ENCODE measurements around the gene TMEM182. TPM values are rescaled to one million over a fixed set of nuclear protein-coding genes. Genes with fewer than 3 reads are reported as not detected.

TMEM182 gene, protein sequence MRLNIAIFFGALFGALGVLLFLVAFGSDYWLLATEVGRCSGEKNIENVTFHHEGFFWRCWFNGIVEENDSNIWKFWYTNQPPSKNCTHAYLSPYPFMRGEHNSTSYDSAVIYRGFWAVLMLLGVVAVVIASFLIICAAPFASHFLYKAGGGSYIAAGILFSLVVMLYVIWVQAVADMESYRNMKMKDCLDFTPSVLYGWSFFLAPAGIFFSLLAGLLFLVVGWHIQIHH
- total RNA-seq (1 to 10 TPM; 4.0 to 6.7 TPM), polyA plus RNA-seq (ENCODE audit: insufficient read length in 2 of 2) (1 to 10 TPM; 7.2 to 8.7 TPM)
- long read RNA-seq, donor 1, partial matches to known transcripts = 0 of 1 reads
- long read RNA-seq, donor 1, other reads (novel, unspliced or antisense) = 0 of 1 reads
- long read RNA-seq, donor 2, partial matches to known transcripts = 0 of 1 reads
- long read RNA-seq, donor 2, other reads (novel, unspliced or antisense) = 0 of 1 reads
- long read RNA-seq, donor 3, partial matches to known transcripts = 0 of 2 reads
- long read RNA-seq, donor 3, other reads (novel, unspliced or antisense) = 0 of 2 reads
- long read RNA-seq, donor 4, partial matches to known transcripts = 0 of 8 reads
- long read RNA-seq, donor 4, other reads (novel, unspliced or antisense) = 0 of 8 reads

DNA sequence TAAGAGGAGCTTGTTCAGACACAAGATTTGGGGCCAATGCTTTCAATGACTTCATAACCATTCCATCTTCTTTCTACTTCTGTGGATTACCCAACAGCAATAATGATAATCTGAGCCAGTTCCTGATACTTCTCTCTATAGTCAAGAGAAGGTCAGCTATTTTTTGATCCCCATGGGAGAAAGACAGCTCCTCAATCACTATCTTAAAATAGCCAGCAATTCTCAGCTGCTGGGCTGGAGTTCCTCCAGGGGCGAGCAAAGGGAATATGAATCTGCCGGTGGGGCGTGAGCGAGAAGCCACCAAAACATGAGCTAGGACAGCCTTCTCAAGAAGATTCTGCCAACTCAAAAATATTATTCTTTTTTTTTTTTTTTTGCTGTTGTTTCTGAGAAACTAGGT, at the start of gene TMEM182:
Gene TMEM182, plus strand, starts transcription at position 269 of the 400 bp plus-strand sequence. CDS start 187 bp downstream, outside the sequence.
- H3K4me1 ChIP-seq (ENCODE audit: control insufficient read depth, insufficient read depth, low read length) = no peaks in the 10 kb centered on the region
- H3K9me3 ChIP-seq (ENCODE audit: control insufficient read depth, insufficient read depth, low read length) = no peaks in the 10 kb centered on the region
- no peak within 1 kb of the TSS for H3K4me3 ChIP-seq (ENCODE audit: low read depth, low read length)
- no peaks in the 10 kb centered on the region for H3K36me3 ChIP-seq (ENCODE audit: control insufficient read depth, insufficient read depth, low read length)
- 100% methylated on average over 1 of the region's 4 CpGs for WGBS (ENCODE audit: insufficient coverage)
- no peaks in the 10 kb centered on the region for H3K27me3 ChIP-seq (ENCODE audit: control insufficient read depth, insufficient read depth, low read length)
- DNase-seq (ENCODE audit: low read depth in 4 of 6, low spot score in 6 of 6) = no peak
- no peak within 1 kb of the TSS for H3K27ac ChIP-seq (ENCODE audit: low read depth, low read length)

GRCh38 chr2:102717308-102718018, 44.4 kb upstream of the TMEM182 start:
- no peak overlapping the region for H3K4me3 ChIP-seq (ENCODE audit: low read depth, low read length)
- H3K36me3 ChIP-seq (ENCODE audit: control insufficient read depth, insufficient read depth, low read length) = peaks cover 24% of the 10 kb centered on the region
- H3K4me1 ChIP-seq (ENCODE audit: control insufficient read depth, insufficient read depth, low read length) = no peaks in the 10 kb centered on the region
- no peaks in the 10 kb centered on the region for H3K9me3 ChIP-seq (ENCODE audit: control insufficient read depth, insufficient read depth, low read length)
- DNase-seq (ENCODE audit: low read depth in 4 of 6, low spot score in 6 of 6) = no peak
- no peaks in the 10 kb centered on the region for H3K27me3 ChIP-seq (ENCODE audit: control insufficient read depth, insufficient read depth, low read length)
- 89% methylated on average over 1 of the region's 5 CpGs for WGBS (ENCODE audit: insufficient coverage)
- no peak overlapping the region for H3K27ac ChIP-seq (ENCODE audit: low read depth, low read length)

GRCh38 chr2:102718387-102719316, 43.2 kb upstream of the TMEM182 start:
- no peaks in the 10 kb centered on the region for H3K9me3 ChIP-seq (ENCODE audit: control insufficient read depth, insufficient read depth, low read length)
- H3K27me3 ChIP-seq (ENCODE audit: control insufficient read depth, insufficient read depth, low read length) = no peaks in the 10 kb centered on the region
- DNase-seq (ENCODE audit: low read depth in 4 of 6, low spot score in 6 of 6) = no peak
- 96% methylated on average over 23 of the region's 26 CpGs for WGBS (ENCODE audit: insufficient coverage)
- H3K4me1 ChIP-seq (ENCODE audit: control insufficient read depth, insufficient read depth, low read length) = no peaks in the 10 kb centered on the region
- H3K36me3 ChIP-seq (ENCODE audit: control insufficient read depth, insufficient read depth, low read length) = peaks cover 31% of the 10 kb centered on the region
- H3K4me3 ChIP-seq (ENCODE audit: low read depth, low read length) = no peak overlapping the region
- no peak overlapping the region for H3K27ac ChIP-seq (ENCODE audit: low read depth, low read length)

DNA sequence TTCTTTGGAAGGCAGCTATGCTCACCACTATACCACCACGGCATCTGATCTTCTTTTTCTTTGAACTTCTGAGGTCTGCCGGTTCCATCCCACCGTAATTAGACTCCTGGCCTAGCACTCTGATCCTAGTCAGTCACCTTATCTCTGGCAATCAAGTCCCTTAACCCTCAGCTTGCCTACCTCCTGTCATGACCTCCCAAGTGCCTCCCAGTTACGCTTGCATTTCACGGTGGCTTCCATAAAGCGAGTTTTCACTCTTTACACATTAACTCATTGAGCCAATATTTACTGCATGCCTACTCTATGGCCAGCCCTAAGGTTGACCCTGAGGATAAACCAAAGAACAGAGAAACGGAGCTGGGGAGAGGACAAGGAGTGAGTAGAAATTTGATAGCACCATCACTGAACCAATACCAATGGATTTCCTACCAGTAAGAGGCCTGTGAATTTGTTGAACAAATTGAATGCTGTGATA, 37.8 kb upstream of the TMEM182 start:
- H3K27ac ChIP-seq (ENCODE audit: low read depth, low read length) = no peak overlapping the region
- peaks cover 27% of the 10 kb centered on the region for H3K36me3 ChIP-seq (ENCODE audit: control insufficient read depth, insufficient read depth, low read length)
- no peaks in the 10 kb centered on the region for H3K27me3 ChIP-seq (ENCODE audit: control insufficient read depth, insufficient read depth, low read length)
- DNase-seq (ENCODE audit: low read depth in 4 of 6, low spot score in 6 of 6) = no peak
- no peaks in the 10 kb centered on the region for H3K4me1 ChIP-seq (ENCODE audit: control insufficient read depth, insufficient read depth, low read length)
- H3K9me3 ChIP-seq (ENCODE audit: control insufficient read depth, insufficient read depth, low read length) = no peaks in the 10 kb centered on the region
- WGBS (ENCODE audit: insufficient coverage) = 93% methylated on average over 6 of the region's 7 CpGs
- H3K4me3 ChIP-seq (ENCODE audit: low read depth, low read length) = no peak overlapping the region

DNA sequence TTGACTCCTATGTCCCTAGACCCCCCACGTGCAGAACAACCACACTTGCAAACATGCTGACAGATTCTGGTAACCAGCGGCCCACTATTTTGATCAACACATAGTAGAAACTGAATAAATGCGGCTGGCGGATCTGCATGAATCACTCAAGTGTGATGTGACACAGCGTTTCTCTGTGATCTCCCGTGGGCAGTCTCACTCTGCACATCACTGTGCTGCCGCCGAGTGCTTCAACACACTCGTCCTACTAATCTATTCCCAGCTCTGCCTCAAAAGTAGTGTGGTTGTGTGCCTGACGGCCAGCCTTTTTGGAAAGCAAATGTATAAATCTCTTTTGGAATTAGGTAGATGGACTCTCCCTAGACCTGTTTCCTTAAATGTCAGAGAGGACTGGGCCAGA, 37.3 kb upstream of the TMEM182 start:
- Histone ChIP-seq H3K36me3 (ENCODE audit: control insufficient read depth, insufficient read depth, low read length) (peaks cover 27% of the 10 kb centered on the region), H3K27ac (ENCODE audit: low read depth, low read length) (no peak overlapping the region), H3K4me1 (ENCODE audit: control insufficient read depth, insufficient read depth, low read length) (no peaks in the 10 kb centered on the region), H3K9me3 (ENCODE audit: control insufficient read depth, insufficient read depth, low read length) (no peaks in the 10 kb centered on the region), H3K4me3 (ENCODE audit: low read depth, low read length) (no peak overlapping the region), H3K27me3 (ENCODE audit: control insufficient read depth, insufficient read depth, low read length) (no peaks in the 10 kb centered on the region)
- WGBS (ENCODE audit: insufficient coverage) = 100% methylated on average over 4 of the region's 10 CpGs
- no peak for DNase-seq (ENCODE audit: low read depth in 4 of 6, low spot score in 6 of 6)

DNA sequence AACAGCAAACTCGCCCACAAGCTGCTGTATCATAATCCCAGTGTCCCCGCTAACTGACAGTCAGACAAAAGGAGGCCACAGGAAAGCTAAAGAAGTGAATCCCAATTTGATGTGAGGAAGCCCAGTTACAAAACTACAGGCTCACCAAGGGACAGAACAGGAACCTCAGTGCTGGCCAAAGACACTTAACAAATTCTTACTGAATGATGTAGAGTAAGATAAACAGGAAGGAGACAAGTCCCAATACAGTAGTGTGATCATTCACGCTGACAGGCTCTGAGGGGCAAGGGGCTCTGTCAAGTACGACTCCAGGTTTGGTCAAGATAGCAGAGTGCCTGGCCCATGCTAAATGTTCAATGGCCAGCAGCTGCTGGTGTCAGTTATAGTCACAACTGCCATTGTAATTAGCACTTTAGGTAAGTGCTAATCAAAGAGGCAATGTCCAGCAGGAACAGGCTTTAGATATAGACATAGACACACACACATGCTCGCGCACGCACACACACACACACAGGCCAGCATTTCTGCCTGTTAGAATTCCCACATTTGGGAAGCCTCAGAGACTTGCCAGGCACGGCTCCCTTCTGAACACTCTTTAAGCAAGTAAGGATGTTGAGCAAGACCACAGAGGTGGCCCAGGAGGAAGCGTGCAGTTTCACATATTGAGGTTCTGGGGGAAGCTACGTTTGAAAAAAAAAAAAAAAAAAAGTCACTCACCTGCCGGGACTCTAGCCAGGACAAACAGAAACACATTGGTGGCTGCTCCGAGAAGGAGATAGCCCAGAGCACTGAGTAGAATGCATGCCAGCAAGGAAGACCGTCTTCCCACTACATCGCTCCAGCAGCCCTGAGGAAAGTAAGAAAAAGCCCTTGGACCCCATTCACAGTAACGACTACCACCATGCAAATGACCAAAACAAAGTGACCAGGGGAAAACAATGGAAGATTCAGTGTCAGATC, 35.4 kb upstream of the TMEM182 start:
- DNase-seq (ENCODE audit: low read depth in 4 of 6, low spot score in 6 of 6) = no peak
- Histone ChIP-seq H3K9me3 (ENCODE audit: control insufficient read depth, insufficient read depth, low read length) (no peaks in the 10 kb centered on the region), H3K27me3 (ENCODE audit: control insufficient read depth, insufficient read depth, low read length) (no peaks in the 10 kb centered on the region), H3K36me3 (ENCODE audit: control insufficient read depth, insufficient read depth, low read length) (peaks cover 36% of the 10 kb centered on the region), H3K4me1 (ENCODE audit: control insufficient read depth, insufficient read depth, low read length) (no peaks in the 10 kb centered on the region), H3K4me3 (ENCODE audit: low read depth, low read length) (no peak overlapping the region), H3K27ac (ENCODE audit: low read depth, low read length) (no peak overlapping the region)
- whole genome bisulfite sequencing (ENCODE audit: insufficient coverage) = 80% methylated on average over 10 of the region's 15 CpGs

- Histone ChIP-seq H3K9me3 (ENCODE audit: control insufficient read depth, insufficient read depth, low read length) (no peaks in the 10 kb centered on the region), H3K4me1 (ENCODE audit: control insufficient read depth, insufficient read depth, low read length) (peaks cover 5% of the 10 kb centered on the region), H3K4me3 (ENCODE audit: low read depth, low read length) (peak overlapping the region; percentile 59), H3K27ac (ENCODE audit: low read depth, low read length) (no peak overlapping the region), H3K27me3 (ENCODE audit: control insufficient read depth, insufficient read depth, low read length) (no peaks in the 10 kb centered on the region), H3K36me3 (ENCODE audit: control insufficient read depth, insufficient read depth, low read length) (peaks cover 3% of the 10 kb centered on the region)
- WGBS (ENCODE audit: insufficient coverage) = 40% methylated on average over 13 of the region's 15 CpGs
- peak in 4 of 6 donors; percentile 6 to 77 (median 27) for DNase-seq (ENCODE audit: low read depth in 4 of 6, low spot score in 6 of 6)
These were observed 26.3 kb upstream of the TMEM182 start for GRCh38 chr2:102735416-102736109.

DNA sequence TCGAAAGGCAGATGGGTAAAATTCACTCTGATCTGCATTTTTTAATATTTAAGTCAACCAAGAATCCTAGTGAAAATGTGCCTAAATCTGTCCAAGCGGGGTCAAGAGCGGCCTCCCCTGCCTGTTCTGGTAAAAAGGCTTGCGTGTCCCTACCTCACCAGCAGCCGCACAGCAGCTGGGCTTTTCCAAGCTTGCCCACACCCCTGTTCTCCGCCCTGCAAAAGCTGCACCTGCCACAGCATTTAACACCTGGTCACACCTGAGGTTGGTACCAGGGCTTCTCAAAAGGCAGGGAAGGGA, 25.8 kb upstream of the TMEM182 start:
- peak in 2 of 6 donors; percentile 15 to 20 for DNase-seq (ENCODE audit: low read depth in 4 of 6, low spot score in 6 of 6)
- no peaks in the 10 kb centered on the region for H3K27me3 ChIP-seq (ENCODE audit: control insufficient read depth, insufficient read depth, low read length)
- WGBS (ENCODE audit: insufficient coverage) = 6% methylated on average over 5 of the region's 6 CpGs
- no peaks in the 10 kb centered on the region for H3K9me3 ChIP-seq (ENCODE audit: control insufficient read depth, insufficient read depth, low read length)
- H3K27ac ChIP-seq (ENCODE audit: low read depth, low read length) = no peak overlapping the region
- H3K36me3 ChIP-seq (ENCODE audit: control insufficient read depth, insufficient read depth, low read length) = no peaks in the 10 kb centered on the region
- peak overlapping the region; percentile 59 for H3K4me3 ChIP-seq (ENCODE audit: low read depth, low read length)
- H3K4me1 ChIP-seq (ENCODE audit: control insufficient read depth, insufficient read depth, low read length) = peaks cover 5% of the 10 kb centered on the region
